Activated T-helper 1 cell treated with anti-CD3 and anti-CD28 coated beads, Interleukin-2, amount 50 U/mL, for 16 hours (primary cell): ENCODE measurements around the gene STIM1.
A peak's percentile ranks its signal among the peaks of the same experiment; 100 is the strongest.
"Not testable (repeated sequence)": the region's sequence is repeated elsewhere in the genome, so short reads cannot be mapped to it uniquely, and the experiment has no call there.

Experiments
- DNase-seq, 2 donors: peaks; one replicate each; pipeline ENCODE4 v3.0.0-alpha.2; 2020; ENCODE audit warnings: low read depth in 1 of 2, low spot score in 1 of 2

STIM1 gene

GRCh38 chr11:3971756-3972404 is 116.4 kb downstream of the STIM1 start:
- no peak for DNase-seq

GRCh38 chr11:3972431-3972830 is 117.0 kb downstream of the STIM1 start:
- no peak for DNase-seq

GRCh38 chr11:3977078-3977477 is 121.6 kb downstream of the STIM1 start:
- no peak for DNase-seq

- DNase-seq = no peak
These were observed 125.7 kb downstream of the STIM1 start for GRCh38 chr11:3981084-3981633.

- no peak for DNase-seq
These were observed 127.0 kb downstream of the STIM1 start for GRCh38 chr11:3982431-3982830.

GRCh38 chr11:3983101-3983500 is 127.6 kb downstream of the STIM1 start:
- DNase-seq = no peak

- DNase-seq = peak in 1 of 2 donors; percentile 6
These were observed 129.4 kb downstream of the STIM1 start for GRCh38 chr11:3984896-3985295.

- no peak for DNase-seq
These were observed 130.2 kb downstream of the STIM1 start for GRCh38 chr11:3985631-3986030.

- DNase-seq = no peak
These were observed 130.8 kb downstream of the STIM1 start for GRCh38 chr11:3986301-3986700.

GRCh38 chr11:3989276-3989920 is 133.9 kb downstream of the STIM1 start:
- DNase-seq = no peak

- DNase-seq = no peak
These were observed 134.4 kb downstream of the STIM1 start for GRCh38 chr11:3989921-3990290.

GRCh38 chr11:3990406-3990805 is 134.9 kb downstream of the STIM1 start:
- DNase-seq = no peak

GRCh38 chr11:3992964-3993363 is 137.5 kb downstream of the STIM1 start:
- no peak for DNase-seq

- no peak for DNase-seq
These were observed 138.7 kb downstream of the STIM1 start for GRCh38 chr11:3994030-3994640.

GRCh38 chr11:3995307-3995706 is 139.8 kb downstream of the STIM1 start:
- DNase-seq = no peak

GRCh38 chr11:3995949-3996554 is 140.6 kb downstream of the STIM1 start:
- no peak for DNase-seq

- no peak for DNase-seq
These were observed 141.2 kb downstream of the STIM1 start for GRCh38 chr11:3996651-3997050.

GRCh38 chr11:4004753-4005152 is 149.3 kb downstream of the STIM1 start:
- not testable (repeated sequence) for DNase-seq

- no peak for DNase-seq
These were observed 151.6 kb downstream of the STIM1 start for GRCh38 chr11:4006946-4007680.

GRCh38 chr11:4008116-4008515 is 152.7 kb downstream of the STIM1 start:
- no peak for DNase-seq

- DNase-seq = not testable (repeated sequence)
These were observed 161.1 kb downstream of the STIM1 start for GRCh38 chr11:4016602-4017001.
